Testis (tissue), 2 donors: Measurements from ENCODE around the gene MROH8.

Experiments used
- POLR2A ChIP-seq: fragments of 450-650 bp; IDR thresholded peaks from one replicate; pipeline ENCODE4 v1.6.1; 2017; ENCODE audit warnings: antibody characterized with exemption, mild to moderate bottlenecking, moderate library complexity
- TF ChIP-seq, protein P1 (sequence below), 3 experiments: fragments of 450-650 bp in 2 of 3; fragments of 200-600 bp in 1 of 3; sonication (generic) in 1 of 3; IDR thresholded peaks; one replicate each; pipeline ENCODE4 v1.5.1; 2016 to 2019; ENCODE audit warnings: antibody characterized with exemption in 3 of 3, mild to moderate bottlenecking in 2 of 3, moderate library complexity in 1 of 3

DNA sequence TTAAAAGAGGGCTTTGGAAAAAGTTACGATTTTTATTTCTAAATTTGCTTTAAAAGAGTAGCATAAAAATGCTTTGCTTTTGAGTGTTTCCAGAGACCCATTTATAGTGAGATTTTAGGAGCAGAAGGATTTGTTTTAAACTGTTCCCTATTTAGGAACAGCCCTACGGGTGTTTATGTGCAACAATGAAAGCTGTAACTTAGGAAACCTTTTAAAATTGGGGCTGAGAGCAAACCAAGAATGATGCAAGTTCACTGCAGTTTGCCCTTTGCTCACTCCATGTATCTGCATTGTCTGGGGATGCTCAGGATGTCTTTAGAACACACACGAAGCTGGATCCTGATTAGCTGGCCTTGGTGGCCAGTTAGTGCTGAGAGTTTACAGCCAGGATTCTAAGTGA is 41.4 kb upstream of the MROH8 start:
- no peak for TF ChIP-seq POLR2A
- TF ChIP-seq, protein P1, sequence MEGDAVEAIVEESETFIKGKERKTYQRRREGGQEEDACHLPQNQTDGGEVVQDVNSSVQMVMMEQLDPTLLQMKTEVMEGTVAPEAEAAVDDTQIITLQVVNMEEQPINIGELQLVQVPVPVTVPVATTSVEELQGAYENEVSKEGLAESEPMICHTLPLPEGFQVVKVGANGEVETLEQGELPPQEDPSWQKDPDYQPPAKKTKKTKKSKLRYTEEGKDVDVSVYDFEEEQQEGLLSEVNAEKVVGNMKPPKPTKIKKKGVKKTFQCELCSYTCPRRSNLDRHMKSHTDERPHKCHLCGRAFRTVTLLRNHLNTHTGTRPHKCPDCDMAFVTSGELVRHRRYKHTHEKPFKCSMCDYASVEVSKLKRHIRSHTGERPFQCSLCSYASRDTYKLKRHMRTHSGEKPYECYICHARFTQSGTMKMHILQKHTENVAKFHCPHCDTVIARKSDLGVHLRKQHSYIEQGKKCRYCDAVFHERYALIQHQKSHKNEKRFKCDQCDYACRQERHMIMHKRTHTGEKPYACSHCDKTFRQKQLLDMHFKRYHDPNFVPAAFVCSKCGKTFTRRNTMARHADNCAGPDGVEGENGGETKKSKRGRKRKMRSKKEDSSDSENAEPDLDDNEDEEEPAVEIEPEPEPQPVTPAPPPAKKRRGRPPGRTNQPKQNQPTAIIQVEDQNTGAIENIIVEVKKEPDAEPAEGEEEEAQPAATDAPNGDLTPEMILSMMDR (IDR thresholded peaks at IDR 0.05): no peak
